GM18861 (cell line): Measurements from ENCODE around the gene B9D1.

ENCODE experiments used
- ATAC-seq: cut with Tn5 transposase; IDR thresholded peaks from one replicate; pipeline ENCODE4 v1.9.1; 2021; ENCODE audit not compliant: unreplicated experiment

The B9D1 gene

GRCh38 chr17:19341211-19341631, 21.3 kb downstream of the B9D1 start:
- ATAC-seq = no peak

- no peak for ATAC-seq
Observed at GRCh38 chr17:19339341-19339815, 23.1 kb downstream of the B9D1 start.

GRCh38 chr17:19338031-19338990, 24.2 kb downstream of the B9D1 start:
- peak; percentile 68 for ATAC-seq

- ATAC-seq = no peak
Observed at GRCh38 chr17:19337712-19338023, 24.9 kb downstream of the B9D1 start.

GRCh38 chr17:19336938-19337711, 25.4 kb downstream of the B9D1 start:
- ATAC-seq = no peak

- ATAC-seq = no peak
Observed at GRCh38 chr17:19335951-19336631, 26.4 kb downstream of the B9D1 start.

GRCh38 chr17:19334331-19334730, 28.2 kb downstream of the B9D1 start:
- ATAC-seq = no peak

GRCh38 chr17:19333736-19334290, 28.7 kb downstream of the B9D1 start:
- ATAC-seq = no peak

- ATAC-seq = no peak
Observed at GRCh38 chr17:19333132-19333440, 29.4 kb downstream of the B9D1 start.

GRCh38 chr17:19332371-19333131, 30.0 kb downstream of the B9D1 start:
- no peak for ATAC-seq

GRCh38 chr17:19331543-19332245, 30.8 kb downstream of the B9D1 start:
- ATAC-seq = no peak

- ATAC-seq = no peak
Observed at GRCh38 chr17:19331134-19331533, 31.4 kb downstream of the B9D1 start.

- ATAC-seq = no peak
Observed at GRCh38 chr17:19330271-19330670, 32.3 kb downstream of the B9D1 start.

- ATAC-seq = no peak
Observed at GRCh38 chr17:19329839-19330238, 32.7 kb downstream of the B9D1 start.

- no peak for ATAC-seq
Observed at GRCh38 chr17:19329136-19329535, 33.4 kb downstream of the B9D1 start.

GRCh38 chr17:19328441-19329061, 34.0 kb downstream of the B9D1 start:
- ATAC-seq = no peak

GRCh38 chr17:19327031-19327783, 35.3 kb downstream of the B9D1 start:
- ATAC-seq = no peak

GRCh38 chr17:19325542-19325941, 37.0 kb downstream of the B9D1 start:
- no peak for ATAC-seq

- no peak for ATAC-seq
Observed at GRCh38 chr17:19322861-19323260, 39.7 kb downstream of the B9D1 start.
